SKM-1 (cell line): ENCODE data around the gene SLC7A4.
"Not testable (repeated sequence)": the region's sequence is repeated elsewhere in the genome, so short reads cannot be mapped to it uniquely, and the experiment has no call there.

Experiments
- DNase-seq: peaks from one replicate; lab custom pipeline; 2025; ENCODE audit not compliant: unreplicated experiment; lab: John Stamatoyannopoulos, UW

Gene SLC7A4

GRCh38 chr22:21022955-21023614 lies 9.3 kb downstream of the SLC7A4 start:
- DNase-seq, result no peak

GRCh38 chr22:21022507-21022906 lies 9.9 kb downstream of the SLC7A4 start:
- DNase-seq, result no peak

GRCh38 chr22:21020802-21021429 lies 11.4 kb downstream of the SLC7A4 start:
- DNase-seq, result no peak

- DNase-seq, result no peak
Measured at GRCh38 chr22:21018314-21018713, 14.0 kb downstream of the SLC7A4 start.

- no peak for DNase-seq
Measured at GRCh38 chr22:21016644-21017420, 15.5 kb downstream of the SLC7A4 start.

- DNase-seq, result no peak
Measured at GRCh38 chr22:21015466-21016006, 16.8 kb downstream of the SLC7A4 start.

GRCh38 chr22:21014726-21015465 lies 17.5 kb downstream of the SLC7A4 start, which contains the start of gene P2RX6:
TSS of gene P2RX6 (plus strand) at chr22:21015165. CDS start at chr22:21015175, 10 bp downstream.
- DNase-seq, result no peak

- no peak for DNase-seq
Measured at GRCh38 chr22:21014202-21014725, 18.1 kb downstream of the SLC7A4 start.

GRCh38 chr22:21013657-21014201 lies 18.6 kb downstream of the SLC7A4 start:
- DNase-seq, result no peak

GRCh38 chr22:21012446-21013407 lies 19.6 kb downstream of the SLC7A4 start:
- DNase-seq, result no peak

GRCh38 chr22:21010426-21011113 lies 21.8 kb downstream of the SLC7A4 start:
- no peak for DNase-seq

- DNase-seq, result no peak
Measured at GRCh38 chr22:21009638-21010425, 22.5 kb downstream of the SLC7A4 start.

GRCh38 chr22:21009208-21009607 lies 23.2 kb downstream of the SLC7A4 start:
- not testable (repeated sequence) for DNase-seq

GRCh38 chr22:21003782-21004181 lies 28.6 kb downstream of the SLC7A4 start:
- DNase-seq, result no peak

- DNase-seq, result peak; percentile 90
Measured at GRCh38 chr22:21001601-21002325, 30.6 kb downstream of the SLC7A4 start, which contains the start of gene THAP7. TSS of gene THAP7 (minus strand) at chr22:21002118. CDS start at chr22:21001911, 207 bp downstream.

GRCh38 chr22:21000987-21001600 lies 31.3 kb downstream of the SLC7A4 start:
- DNase-seq, result no peak
